Hepatocyte (in vitro differentiated cells): ENCODE measurements around the gene FBLN2. TPM values are rescaled to one million over a fixed set of nuclear protein-coding genes. Genes with fewer than 3 reads are reported as not detected.

Experiments
- DNase-seq: peaks from one replicate; pipeline ENCODE4 v3.0.0-alpha.2; 2016; ENCODE audit warnings: low spot score
- H2AFZ ChIP-seq: fragments of 200-600 bp; sonication (generic); 2 replicates; pipeline ENCODE4 v1.6.0; 2016; ENCODE audit warnings: antibody characterized with exemption, mild to moderate bottlenecking
- H3K27ac ChIP-seq: fragments of 200-600 bp; sonication (generic); 2 replicates; pipeline ENCODE4 v1.5.1; 2016; ENCODE audit warnings: mild to moderate bottlenecking
- H3K27me3 ChIP-seq: fragments of 200-600 bp; sonication (generic); 2 replicates; pipeline ENCODE4 v1.6.1; 2016
- H3K36me3 ChIP-seq: fragments of 200-600 bp; sonication (generic); replicated peaks from 2 replicates; pipeline ENCODE4 v1.5.1; 2016; ENCODE audit warnings: low read depth; ENCODE audit not compliant: insufficient read depth
- H3K4me1 ChIP-seq: fragments of 200-600 bp; sonication (generic); 2 replicates; pipeline ENCODE4 v1.5.1; 2016; ENCODE audit warnings: mild to moderate bottlenecking, moderate library complexity; ENCODE audit not compliant: insufficient read depth
- H3K4me2 ChIP-seq: fragments of 200-600 bp; sonication (generic); 2 replicates; pipeline ENCODE4 v1.6.0; 2016
- H3K4me3 ChIP-seq: fragments of 200-600 bp; sonication (generic); 2 replicates; pipeline ENCODE4 v1.5.1; 2016; ENCODE audit warnings: mild to moderate bottlenecking
- H3K79me2 ChIP-seq: fragments of 200-600 bp; sonication (generic); 2 replicates; pipeline ENCODE4 v1.6.0; 2017; ENCODE audit warnings: mild to moderate bottlenecking
- H3K9me2 ChIP-seq: fragments of 200-600 bp; sonication (generic); replicated peaks from 2 replicates; pipeline ENCODE4 v1.6.0; 2017; ENCODE audit warnings: mild to moderate bottlenecking; ENCODE audit not compliant: insufficient read depth
- H3K9me3 ChIP-seq: fragments of 200-600 bp; sonication (generic); 2 replicates; pipeline ENCODE4 v1.5.1; 2016; ENCODE audit warnings: low read depth, mild to moderate bottlenecking
- H4K20me1 ChIP-seq: fragments of 200-600 bp; sonication (generic); 2 replicates; pipeline ENCODE4 v1.6.0; 2016; ENCODE audit warnings: mild to moderate bottlenecking; ENCODE audit not compliant: insufficient read depth, poor library complexity, severe bottlenecking
- CTCF ChIP-seq: fragments of 200-600 bp; sonication (generic); IDR thresholded peaks from 2 replicates; pipeline ENCODE4 v1.5.1; 2016; ENCODE audit warnings: antibody characterized with exemption, mild to moderate bottlenecking; ENCODE audit not compliant: poor library complexity
- EZH2 ChIP-seq: fragments of 200-600 bp; sonication (generic); IDR thresholded peaks from 2 replicates; pipeline ENCODE4 v1.6.1; 2016; ENCODE audit warnings: antibody characterized with exemption, mild to moderate bottlenecking, borderline replicate concordance
- EZH2phosphoT487 ChIP-seq: fragments of 200-600 bp; sonication (generic); IDR thresholded peaks from one replicate; pipeline ENCODE4 v1.6.1; 2018; ENCODE audit warnings: antibody characterized with exemption, mild to moderate bottlenecking, low read depth, moderate library complexity; ENCODE audit not compliant: unreplicated experiment, severe bottlenecking
- WGBS: methylation state at CpG from one replicate; pipeline ENCODE4 v1.1.6; 2016; ENCODE audit warnings: low lambda C conversion rate; ENCODE audit errors: missing lambda C conversion rate; 5-methylcytosine and 5-hydroxymethylcytosine counted together
- polyA plus RNA-seq: library from polyadenylated mRNA; unstranded; fragments of >200 nt; fragmentation: Nextera tagmentation; extraction: Ambion mirVana; gene quantifications from 2 replicates; pipeline ENCODE4 v1.2.1, GENCODE V29; 2016
- total RNA-seq: library from RNA; depleted of rRNA; stranded (reverse); fragments of >200 nt; gene quantifications from 2 replicates; pipeline ENCODE4 v1.2.3, GENCODE V29; 2014

The FBLN2 gene
- total and polyA plus RNA-seq, 2 experiments from 2014 or later = 75.8 to 76.2 TPM

- TF ChIP-seq CTCF (no peak), EZH2 (no peak), EZH2phosphoT487 (no peak)
- no peak for DNase-seq
- no peaks in the 10 kb centered on the region for H4K20me1 ChIP-seq
- no peaks in the 10 kb centered on the region for H3K9me3 ChIP-seq
- H3K27ac ChIP-seq = no peak overlapping the region
- H3K4me3 ChIP-seq = no peak overlapping the region
- H3K4me2 ChIP-seq = no peak overlapping the region
- no peaks in the 10 kb centered on the region for H3K79me2 ChIP-seq
- 91% methylated on average over 14 of the region's 14 CpGs for WGBS
- H3K4me1 ChIP-seq = no peaks in the 10 kb centered on the region
- no peaks in the 10 kb centered on the region for H3K27me3 ChIP-seq
- no peaks in the 10 kb centered on the region for H3K36me3 ChIP-seq
- no peak overlapping the region for H2AFZ ChIP-seq
- no peaks in the 10 kb centered on the region for H3K9me2 ChIP-seq
Observed at GRCh38 chr3:13607821-13608597, 59.1 kb downstream of the FBLN2 start.

- H4K20me1 ChIP-seq = no peaks in the 10 kb centered on the region
- H3K9me2 ChIP-seq = no peaks in the 10 kb centered on the region
- 94% methylated on average over 20 of the region's 20 CpGs for WGBS
- H3K4me3 ChIP-seq = no peak overlapping the region
- H3K36me3 ChIP-seq = no peaks in the 10 kb centered on the region
- H3K27me3 ChIP-seq = no peaks in the 10 kb centered on the region
- H2AFZ ChIP-seq = no peak overlapping the region
- H3K9me3 ChIP-seq = no peaks in the 10 kb centered on the region
- H3K79me2 ChIP-seq = no peaks in the 10 kb centered on the region
- H3K4me2 ChIP-seq = no peak overlapping the region
- TF ChIP-seq EZH2 (no peak), EZH2phosphoT487 (no peak), CTCF (no peak)
- no peaks in the 10 kb centered on the region for H3K4me1 ChIP-seq
- no peak for DNase-seq
- no peak overlapping the region for H3K27ac ChIP-seq
Observed at GRCh38 chr3:13608969-13609725, 60.2 kb downstream of the FBLN2 start.

GRCh38 chr3:13610006-13610570 is 61.2 kb downstream of the FBLN2 start:
- Histone ChIP-seq H2AFZ (no peak overlapping the region), H3K4me1 (no peaks in the 10 kb centered on the region), H3K9me3 (no peaks in the 10 kb centered on the region), H3K79me2 (no peaks in the 10 kb centered on the region), H3K4me3 (no peak overlapping the region), H3K4me2 (no peak overlapping the region), H3K27me3 (no peaks in the 10 kb centered on the region), H3K27ac (no peak overlapping the region), H3K36me3 (no peaks in the 10 kb centered on the region), H3K9me2 (no peaks in the 10 kb centered on the region), H4K20me1 (no peaks in the 10 kb centered on the region)
- WGBS = 96% methylated on average over 7 of the region's 7 CpGs
- DNase-seq = no peak
- TF ChIP-seq EZH2 = no peak
- TF ChIP-seq EZH2phosphoT487 = no peak
- no peak for TF ChIP-seq CTCF
